ENCODE results near the gene VPS50. TPM values are rescaled to one million over a fixed set of nuclear protein-coding genes. Genes with fewer than 3 reads are reported as not detected.
"Not testable (repeated sequence)": the region's sequence is repeated elsewhere in the genome, so short reads cannot be mapped to it uniquely, and the experiment has no call there.

VPS50 gene
- total RNA-seq, 1 donor from 2014 or later = 26.1 TPM

DNA sequence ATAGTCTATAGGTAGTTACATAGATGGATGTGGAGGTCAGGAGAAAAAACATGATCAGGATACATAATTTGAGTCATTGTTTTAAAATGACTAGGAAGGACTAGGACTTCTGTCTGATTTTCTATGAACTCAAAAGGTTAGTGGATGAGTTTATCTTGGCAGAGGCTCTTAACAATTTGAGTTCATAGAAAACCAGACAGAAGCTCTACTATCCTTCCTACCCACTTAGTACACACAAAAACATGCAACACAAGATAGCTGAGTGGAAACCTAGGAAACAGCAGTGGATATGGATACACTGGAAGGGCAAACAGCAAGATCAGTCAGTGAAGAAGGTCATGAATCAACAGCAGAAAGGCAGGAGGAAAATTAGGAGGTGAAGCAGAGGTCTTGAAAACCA, 84.6 kb downstream of the VPS50 start:
- DNase-seq (ENCODE audit: low read depth) (no peak), FAIRE-seq (no peak)
- no peak overlapping the region for H3K4me3 ChIP-seq (ENCODE audit: low read depth, low read length)
- no peaks in the 10 kb centered on the region for H3K36me3 ChIP-seq (ENCODE audit: control insufficient read depth, insufficient read depth, low read length)
- TF ChIP-seq, protein P1, sequence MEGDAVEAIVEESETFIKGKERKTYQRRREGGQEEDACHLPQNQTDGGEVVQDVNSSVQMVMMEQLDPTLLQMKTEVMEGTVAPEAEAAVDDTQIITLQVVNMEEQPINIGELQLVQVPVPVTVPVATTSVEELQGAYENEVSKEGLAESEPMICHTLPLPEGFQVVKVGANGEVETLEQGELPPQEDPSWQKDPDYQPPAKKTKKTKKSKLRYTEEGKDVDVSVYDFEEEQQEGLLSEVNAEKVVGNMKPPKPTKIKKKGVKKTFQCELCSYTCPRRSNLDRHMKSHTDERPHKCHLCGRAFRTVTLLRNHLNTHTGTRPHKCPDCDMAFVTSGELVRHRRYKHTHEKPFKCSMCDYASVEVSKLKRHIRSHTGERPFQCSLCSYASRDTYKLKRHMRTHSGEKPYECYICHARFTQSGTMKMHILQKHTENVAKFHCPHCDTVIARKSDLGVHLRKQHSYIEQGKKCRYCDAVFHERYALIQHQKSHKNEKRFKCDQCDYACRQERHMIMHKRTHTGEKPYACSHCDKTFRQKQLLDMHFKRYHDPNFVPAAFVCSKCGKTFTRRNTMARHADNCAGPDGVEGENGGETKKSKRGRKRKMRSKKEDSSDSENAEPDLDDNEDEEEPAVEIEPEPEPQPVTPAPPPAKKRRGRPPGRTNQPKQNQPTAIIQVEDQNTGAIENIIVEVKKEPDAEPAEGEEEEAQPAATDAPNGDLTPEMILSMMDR (IDR thresholded peaks at IDR 0.05; ENCODE audit: insufficient read depth, low read length, severe bottlenecking) = no peak
- no peaks in the 10 kb centered on the region for H3K27me3 ChIP-seq (ENCODE audit: control insufficient read depth, insufficient read depth, low read length)

DNA sequence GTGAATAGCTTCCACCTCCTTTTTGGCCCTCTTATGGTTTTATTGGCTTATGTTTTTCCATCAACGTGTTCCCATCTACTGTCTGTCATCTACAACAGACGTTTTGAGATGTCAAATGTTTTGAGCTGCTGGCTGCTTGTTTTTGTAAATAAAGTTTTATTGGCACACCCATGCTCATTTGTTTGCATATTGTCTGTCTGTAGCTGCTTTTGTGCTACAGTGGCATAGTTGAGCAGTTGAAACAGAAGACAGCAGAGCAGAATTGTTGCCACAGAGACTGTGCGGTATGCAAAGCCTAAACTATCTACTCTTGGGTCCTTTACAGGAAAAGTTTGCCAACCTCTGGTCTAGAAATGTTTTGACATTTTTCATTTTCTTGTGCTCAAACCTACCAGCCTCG, 88.7 kb downstream of the VPS50 start:
- H3K4me3 ChIP-seq (ENCODE audit: low read depth, low read length) = no peak overlapping the region
- FAIRE-seq (no peak), DNase-seq (ENCODE audit: low read depth) (no peak)
- TF ChIP-seq, protein P1 (IDR thresholded peaks at IDR 0.05; ENCODE audit: insufficient read depth, low read length, severe bottlenecking) = no peak
- H3K27me3 ChIP-seq (ENCODE audit: control insufficient read depth, insufficient read depth, low read length) = no peaks in the 10 kb centered on the region
- no peaks in the 10 kb centered on the region for H3K36me3 ChIP-seq (ENCODE audit: control insufficient read depth, insufficient read depth, low read length)

DNA sequence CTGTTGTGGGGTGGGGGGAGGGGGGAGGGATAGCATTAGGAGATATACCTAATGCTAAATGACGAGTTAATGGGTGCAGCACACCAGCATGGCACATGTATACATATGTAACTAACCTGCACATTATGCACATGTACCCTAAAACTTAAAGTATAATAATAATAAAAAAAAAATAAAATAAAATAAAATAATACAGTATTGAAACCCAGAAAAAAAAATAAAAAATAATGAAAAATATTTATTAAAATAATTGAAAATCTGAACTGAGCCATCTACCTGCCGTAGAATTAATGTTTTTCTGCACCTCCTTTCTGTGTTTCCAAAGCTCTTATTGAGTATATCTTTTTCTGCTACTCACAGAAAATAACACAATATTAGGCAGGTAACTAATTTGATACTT, 94.1 kb downstream of the VPS50 start:
- H3K4me3 ChIP-seq (ENCODE audit: low read depth, low read length); H3K27me3 ChIP-seq (ENCODE audit: control insufficient read depth, insufficient read depth, low read length); FAIRE-seq; H3K36me3 ChIP-seq (ENCODE audit: control insufficient read depth, insufficient read depth, low read length); DNase-seq (ENCODE audit: low read depth): not testable (repeated sequence)

DNA sequence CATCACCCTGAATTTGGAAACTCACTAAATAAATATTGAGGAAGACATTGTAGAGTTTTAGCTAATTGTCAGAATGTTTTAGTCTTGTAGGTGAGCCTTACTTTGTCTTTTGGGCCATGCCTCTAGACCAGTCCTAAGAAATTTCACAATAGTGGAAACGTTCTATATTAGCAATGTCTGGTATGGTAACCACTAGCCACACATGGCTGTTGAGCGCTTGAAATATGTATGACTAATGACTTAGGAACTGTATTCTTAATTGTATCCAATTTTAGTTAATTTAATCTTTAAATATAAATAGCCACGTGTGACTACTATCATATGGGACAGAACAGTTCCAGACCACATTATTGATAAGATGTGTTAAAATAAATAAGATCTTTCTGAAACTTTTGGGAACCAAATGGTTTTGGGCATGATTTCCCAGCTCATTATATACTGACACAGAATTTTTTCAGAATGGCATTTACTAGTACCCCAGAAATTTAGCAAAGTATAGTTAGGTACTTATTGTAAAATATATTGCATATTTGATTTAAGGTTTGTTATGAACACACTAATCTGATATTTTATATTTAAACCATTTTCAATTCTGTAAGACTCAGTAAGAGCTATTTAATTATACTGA, 95.0 kb downstream of the VPS50 start:
- no peaks in the 10 kb centered on the region for H3K27me3 ChIP-seq (ENCODE audit: control insufficient read depth, insufficient read depth, low read length)
- no peaks in the 10 kb centered on the region for H3K36me3 ChIP-seq (ENCODE audit: control insufficient read depth, insufficient read depth, low read length)
- DNase-seq (ENCODE audit: low read depth) = peak; percentile 90
- no peak overlapping the region for H3K4me3 ChIP-seq (ENCODE audit: low read depth, low read length)
- TF ChIP-seq, protein P1 (IDR thresholded peaks at IDR 0.05; ENCODE audit: insufficient read depth, low read length, severe bottlenecking) = no peak
- FAIRE-seq = no peak

DNA sequence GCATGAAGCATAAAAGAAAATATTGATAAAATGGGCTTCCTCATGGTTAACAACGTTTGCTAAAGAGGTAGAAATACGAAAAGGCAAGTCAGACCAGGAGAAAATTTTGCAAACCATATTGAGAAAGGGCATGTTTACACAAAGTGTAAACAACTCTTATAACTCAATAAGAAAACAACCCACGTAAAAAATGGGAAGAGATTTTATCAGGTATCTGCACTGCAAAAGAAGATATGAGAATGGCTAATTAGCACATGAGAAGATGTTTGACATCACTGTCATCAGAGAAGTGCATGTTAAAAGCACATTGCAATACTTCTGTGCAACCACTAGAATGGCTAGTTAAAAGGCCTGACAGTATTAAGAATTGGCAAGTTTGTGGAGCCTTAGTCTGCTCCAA, 99.5 kb downstream of the VPS50 start:
- no peaks in the 10 kb centered on the region for H3K36me3 ChIP-seq (ENCODE audit: control insufficient read depth, insufficient read depth, low read length)
- H3K4me3 ChIP-seq (ENCODE audit: low read depth, low read length) = no peak overlapping the region
- H3K27me3 ChIP-seq (ENCODE audit: control insufficient read depth, insufficient read depth, low read length) = no peaks in the 10 kb centered on the region
- TF ChIP-seq, protein P1 (IDR thresholded peaks at IDR 0.05; ENCODE audit: insufficient read depth, low read length, severe bottlenecking) = no peak
- FAIRE-seq (no peak), DNase-seq (ENCODE audit: low read depth) (no peak)

DNA sequence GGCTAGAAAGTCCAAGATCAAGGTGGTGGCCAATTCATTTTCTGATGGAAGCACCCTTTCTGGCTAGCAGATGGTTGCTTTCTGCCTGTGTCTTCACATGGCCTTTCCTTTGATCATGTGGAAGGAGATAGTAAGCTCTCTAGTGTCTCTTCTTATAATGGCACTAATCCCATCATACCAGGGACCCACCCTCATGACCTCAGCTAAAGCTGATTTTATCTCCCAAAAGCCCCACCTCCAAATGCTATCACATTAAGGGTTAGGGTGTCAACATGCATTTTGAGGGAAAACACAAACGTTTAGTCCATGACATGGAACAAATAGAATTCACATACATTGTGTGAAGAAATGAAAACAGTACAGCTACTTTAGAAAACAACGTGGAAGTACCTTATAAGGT, 100.0 kb downstream of the VPS50 start:
- FAIRE-seq = no peak
- DNase-seq (ENCODE audit: low read depth) = no peak
- TF ChIP-seq, protein P1 (IDR thresholded peaks at IDR 0.05; ENCODE audit: insufficient read depth, low read length, severe bottlenecking) = no peak
- Histone ChIP-seq H3K27me3 (ENCODE audit: control insufficient read depth, insufficient read depth, low read length) (no peaks in the 10 kb centered on the region), H3K36me3 (ENCODE audit: control insufficient read depth, insufficient read depth, low read length) (no peaks in the 10 kb centered on the region), H3K4me3 (ENCODE audit: low read depth, low read length) (no peak overlapping the region)
